PFSK-1 (cell line): ENCODE measurements around the gene ARHGAP44.

Experiments used
- POLR2AphosphoS5 ChIP-seq: IDR thresholded peaks from 2 replicates; pipeline ENCODE4 v1.6.1; 2012; ENCODE audit warnings: low read depth, mild to moderate bottlenecking, control low read depth, low read length, moderate library complexity
- REST ChIP-seq, 2 experiments: IDR thresholded peaks; 2 replicates each; pipeline versions ENCODE4 v1.6.1 to v1.8.0; 2011 to 2012; ENCODE audit warnings: low read depth in 2 of 2, low read length in 2 of 2, control low read depth in 1 of 2, inconsistent platforms in 1 of 2, mild to moderate bottlenecking in 1 of 2, moderate library complexity in 1 of 2; ENCODE audit not compliant: insufficient read depth in 1 of 2
- SIN3A ChIP-seq: IDR thresholded peaks from 2 replicates; pipeline ENCODE4 v1.6.1; 2012; ENCODE audit warnings: mild to moderate bottlenecking, low read length, moderate library complexity, borderline replicate concordance; ENCODE audit not compliant: insufficient read depth
- TAF1 ChIP-seq: IDR thresholded peaks from 2 replicates; pipeline ENCODE4 v1.6.1; 2012; ENCODE audit warnings: low read length, control low read depth, borderline replicate concordance; ENCODE audit not compliant: insufficient read depth

- TF ChIP-seq REST (IDR thresholded peaks at IDR 0.05; ENCODE audit: insufficient read depth in 1 of 2, low read depth in 2 of 2, low read length in 2 of 2): no peak
- no peak for TF ChIP-seq POLR2AphosphoS5
- no peak for TF ChIP-seq TAF1
- no peak for TF ChIP-seq SIN3A
Observed at GRCh38 chr17:12911239-12911638, 121.9 kb downstream of the ARHGAP44 start.
